ENCODE results near the gene DDX27.

DDX27 gene

DNA sequence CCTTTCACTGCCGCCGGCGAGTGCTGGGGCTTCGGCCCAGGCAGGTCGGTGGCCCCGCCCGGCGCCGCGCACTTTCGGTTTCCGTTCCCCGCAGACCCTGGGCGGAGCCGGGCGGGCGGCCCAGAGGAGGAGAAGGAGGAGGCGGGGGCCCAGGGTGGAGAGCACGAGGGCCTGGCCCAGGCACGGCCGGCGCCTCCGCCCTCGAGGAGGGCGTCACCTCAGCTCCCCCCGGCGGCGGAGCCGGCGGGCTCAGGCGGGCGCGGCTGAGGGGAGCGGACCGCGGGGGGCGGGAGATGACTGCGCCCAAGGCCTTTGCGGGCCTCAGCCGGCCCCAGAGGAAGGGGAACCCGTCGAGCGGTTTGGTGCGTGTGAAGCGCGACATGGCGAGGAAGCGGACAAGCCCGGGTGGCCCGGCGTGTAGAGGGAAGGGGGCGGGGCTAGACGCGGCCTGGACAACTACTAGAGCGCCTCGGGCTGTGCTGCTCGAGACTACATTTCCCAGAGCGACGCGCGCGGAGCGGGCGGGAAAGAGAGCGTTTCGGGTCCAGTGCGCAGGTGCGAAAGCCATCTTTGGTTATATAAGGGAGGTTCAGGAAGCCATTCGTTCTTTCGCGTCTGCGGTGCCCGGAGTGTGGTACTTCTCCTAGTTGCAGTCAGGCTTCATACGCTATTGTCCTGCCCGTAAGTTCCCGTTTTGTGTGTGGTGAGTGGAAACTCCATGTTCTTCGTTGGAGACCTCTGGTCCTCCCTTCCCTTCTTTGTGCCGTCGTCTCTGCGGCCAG, 59.0 kb downstream of the DDX27 start, which contains the start of gene ZNFX1:
ZNFX1 (minus strand) TSS at position 22 of the 782 bp plus-strand sequence. CDS start 2,218 bp downstream, outside the sequence.
- peak; percentile 95 to 98 for DNase-seq (ENCODE audit: low read depth in 2 of 2)

DNA sequence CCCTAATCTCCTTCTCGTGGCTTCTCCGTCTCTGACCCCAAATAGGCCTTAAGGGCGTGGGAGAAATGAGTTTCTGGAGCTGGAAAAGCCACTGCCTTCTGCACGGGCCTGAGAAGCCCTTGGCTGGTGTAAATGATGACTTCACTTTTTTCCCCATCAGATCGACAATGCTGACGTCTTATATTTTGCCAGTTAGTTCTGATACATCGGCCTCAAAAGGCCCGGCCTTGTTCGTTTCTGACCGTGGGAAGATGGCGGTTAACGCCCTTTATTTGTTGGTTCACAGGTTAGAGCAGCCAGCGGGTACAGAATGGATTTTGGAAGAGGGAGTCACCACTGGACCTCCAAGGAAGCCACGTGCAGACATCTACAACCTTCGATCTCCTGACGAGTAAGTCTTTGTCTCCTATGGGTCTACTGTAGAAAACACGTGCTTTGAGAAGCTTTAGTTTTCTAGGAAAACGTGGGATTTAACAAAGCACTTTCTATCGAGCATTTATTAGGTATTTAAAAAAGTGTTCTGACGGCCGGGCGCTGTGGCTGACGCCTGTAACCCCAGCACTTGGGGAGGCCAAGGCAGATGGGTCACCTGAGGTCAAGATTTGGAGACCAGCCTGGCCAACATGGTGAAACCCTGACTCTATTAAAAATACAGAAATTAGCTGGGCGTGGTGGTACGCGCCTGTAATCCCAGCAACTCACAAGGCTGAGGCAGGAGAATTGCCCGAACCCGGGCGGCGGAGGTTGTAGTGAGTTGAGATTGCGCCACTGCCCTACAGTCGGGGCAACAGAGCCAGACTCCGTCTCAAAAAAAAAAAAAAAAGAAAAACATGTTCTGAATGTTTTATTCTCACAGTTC, 59.8 kb downstream of the DDX27 start:
- DNase-seq (ENCODE audit: low read depth in 2 of 2) = no peak

DNA sequence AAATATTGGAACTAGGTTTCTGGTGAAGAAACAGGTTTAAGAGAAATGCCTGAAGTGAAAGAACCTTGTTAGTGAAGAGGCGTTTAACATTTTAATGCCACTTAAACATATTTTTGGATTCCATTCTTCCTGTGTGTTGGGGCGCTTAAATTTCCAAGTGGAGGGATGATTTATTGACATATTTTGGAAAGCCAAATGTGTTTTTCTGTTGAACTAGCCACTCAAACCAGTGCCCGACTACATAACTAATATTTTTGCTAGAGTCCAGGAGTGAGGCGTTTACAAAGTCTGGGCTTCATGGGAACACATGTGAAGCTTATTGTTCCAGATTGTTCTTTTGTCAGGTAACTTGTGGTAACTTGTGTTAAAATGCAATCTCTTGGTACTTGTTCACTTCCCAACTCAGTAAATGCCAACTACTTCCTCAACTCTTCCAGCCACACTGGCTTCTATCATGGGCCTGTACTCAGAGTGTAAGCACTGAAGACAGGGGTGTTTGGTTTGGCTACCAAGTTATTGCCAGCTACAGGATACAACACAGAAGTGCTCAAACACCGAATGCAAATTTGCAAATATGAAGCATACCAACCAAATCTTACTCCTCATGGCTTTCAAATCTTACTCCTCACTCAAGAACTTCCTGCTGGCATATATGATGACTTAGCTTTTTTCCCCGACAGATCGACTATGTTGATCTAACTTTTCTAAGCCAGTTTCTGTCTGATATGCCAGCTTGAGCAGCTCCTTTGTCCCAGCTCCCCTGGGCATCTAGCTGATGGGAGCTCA, 60.7 kb downstream of the DDX27 start:
- DNase-seq (ENCODE audit: low read depth in 2 of 2) = no peak

DNA sequence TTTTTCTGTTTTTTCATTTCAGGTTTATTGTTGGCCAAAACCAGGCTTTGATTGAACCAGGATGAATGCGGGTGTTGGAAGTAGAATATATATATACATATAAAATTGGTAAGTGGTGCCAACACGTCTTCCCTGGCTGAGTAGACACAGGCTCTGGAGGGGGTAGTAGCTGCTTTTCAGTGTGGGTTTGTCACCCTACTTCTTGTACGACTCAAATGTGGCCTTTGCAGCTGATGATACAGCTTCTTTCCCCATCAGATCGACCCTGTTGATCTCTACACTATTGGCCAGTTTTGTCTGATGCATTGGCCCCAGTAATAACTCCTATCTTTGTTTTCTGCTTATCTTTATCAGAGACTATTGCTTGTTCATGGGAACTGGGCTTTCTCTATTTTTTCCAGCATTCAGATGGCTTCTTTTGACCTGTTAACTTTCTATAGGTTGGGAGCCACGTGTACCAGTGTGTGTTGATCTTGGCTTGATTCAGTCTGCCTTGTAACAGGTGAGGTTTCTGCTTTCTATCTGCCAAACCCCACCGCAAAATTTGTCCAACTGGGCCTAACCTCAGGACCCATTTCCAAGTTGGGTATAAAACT, 61.3 kb downstream of the DDX27 start:
- no peak for DNase-seq (ENCODE audit: low read depth in 2 of 2)

DNA sequence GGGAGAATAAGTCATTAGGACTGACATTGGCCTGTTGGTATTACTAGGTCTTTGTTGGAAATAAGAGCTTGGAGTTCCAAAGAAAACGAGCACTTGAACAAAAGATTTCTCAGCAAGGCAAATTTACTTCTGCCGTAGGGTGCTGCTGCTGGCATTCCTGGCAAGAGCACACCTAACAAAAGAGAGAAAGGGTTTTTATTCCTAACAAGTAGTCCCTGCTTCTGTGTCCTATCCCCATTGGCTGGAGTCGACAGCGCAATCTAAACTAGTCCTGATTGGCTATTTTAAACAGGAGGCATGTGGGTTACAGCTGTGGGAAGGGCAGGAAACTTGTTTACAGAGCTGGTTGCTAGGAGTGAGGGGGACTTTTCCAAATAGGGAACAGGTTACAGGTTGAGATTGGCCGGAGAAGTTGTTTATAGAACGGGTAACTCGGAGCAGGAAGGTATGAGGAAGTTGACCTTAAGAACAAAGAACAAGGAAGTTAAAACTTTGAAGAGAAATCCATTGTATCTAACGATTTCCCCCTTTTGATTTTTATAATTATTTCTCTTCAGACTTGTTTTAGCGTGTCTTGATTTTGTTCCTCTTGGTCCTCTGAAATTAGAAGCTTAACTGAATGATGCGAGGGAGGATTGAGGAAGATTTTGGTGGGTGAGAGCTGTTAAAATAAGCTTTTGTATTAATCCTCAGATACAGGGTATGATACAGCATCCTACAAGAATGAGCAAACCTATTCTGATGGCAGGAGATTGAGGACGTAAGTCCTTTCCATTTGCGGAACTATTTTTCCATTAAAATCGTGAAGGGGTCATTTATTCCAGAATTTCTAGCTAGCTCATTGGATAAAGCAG, 62.1 kb downstream of the DDX27 start:
- no peak for DNase-seq (ENCODE audit: low read depth in 2 of 2)

DNA sequence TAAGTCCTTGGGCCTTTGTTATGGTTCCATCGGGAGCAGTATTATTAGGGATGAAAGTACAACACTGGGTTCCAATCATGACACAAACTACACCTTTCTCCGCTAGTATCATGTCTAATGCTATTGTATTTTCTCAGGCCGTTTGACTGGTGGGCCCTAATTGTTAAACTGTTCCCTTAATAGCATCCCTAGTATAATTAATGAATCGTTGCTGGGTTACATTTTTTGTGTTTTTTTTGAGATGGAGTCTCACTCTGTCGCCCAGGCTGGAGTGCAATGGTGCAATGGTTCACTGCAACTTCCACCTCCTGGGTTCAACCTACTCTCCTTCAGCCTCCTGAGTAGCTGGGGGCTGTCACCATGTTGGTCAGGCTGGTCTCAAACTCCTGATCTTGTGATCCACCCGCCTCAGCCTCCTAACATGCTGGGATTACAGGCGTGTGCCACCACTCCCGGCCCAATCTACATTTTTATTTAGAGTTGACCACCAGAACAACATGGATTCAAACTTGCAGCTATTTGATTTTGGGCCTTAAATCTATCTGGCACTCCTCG, 62.8 kb downstream of the DDX27 start:
- DNase-seq (ENCODE audit: low read depth in 2 of 2) = no peak

DNA sequence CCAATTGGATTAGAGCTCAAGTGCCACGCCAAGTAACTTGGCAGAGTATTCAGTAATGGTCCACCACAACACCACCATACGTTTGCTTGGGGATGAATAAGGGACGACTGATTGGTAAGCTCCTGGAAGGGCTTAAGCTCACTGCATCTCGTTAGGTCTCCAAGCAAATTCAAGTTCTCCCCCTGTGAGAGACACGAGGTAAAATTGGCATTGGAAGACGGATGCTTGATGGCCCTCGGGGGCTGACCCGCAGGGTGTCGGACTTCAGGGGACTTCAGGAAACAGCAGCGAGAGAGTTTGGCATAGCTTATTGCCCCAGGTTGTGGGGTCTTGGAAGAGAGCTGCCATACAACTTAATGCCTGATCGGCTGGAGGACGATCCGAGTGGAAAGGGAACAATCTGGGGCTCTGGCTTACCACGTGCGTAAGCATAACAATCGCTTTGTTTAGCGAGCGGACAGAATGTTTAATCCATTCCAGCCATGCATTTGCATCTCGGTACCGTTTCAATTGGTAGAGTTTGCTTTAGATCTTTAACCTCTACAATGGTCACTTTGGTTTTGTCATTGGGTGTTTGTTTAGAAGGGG, 63.5 kb downstream of the DDX27 start:
- no peak for DNase-seq (ENCODE audit: low read depth in 2 of 2)

DNA sequence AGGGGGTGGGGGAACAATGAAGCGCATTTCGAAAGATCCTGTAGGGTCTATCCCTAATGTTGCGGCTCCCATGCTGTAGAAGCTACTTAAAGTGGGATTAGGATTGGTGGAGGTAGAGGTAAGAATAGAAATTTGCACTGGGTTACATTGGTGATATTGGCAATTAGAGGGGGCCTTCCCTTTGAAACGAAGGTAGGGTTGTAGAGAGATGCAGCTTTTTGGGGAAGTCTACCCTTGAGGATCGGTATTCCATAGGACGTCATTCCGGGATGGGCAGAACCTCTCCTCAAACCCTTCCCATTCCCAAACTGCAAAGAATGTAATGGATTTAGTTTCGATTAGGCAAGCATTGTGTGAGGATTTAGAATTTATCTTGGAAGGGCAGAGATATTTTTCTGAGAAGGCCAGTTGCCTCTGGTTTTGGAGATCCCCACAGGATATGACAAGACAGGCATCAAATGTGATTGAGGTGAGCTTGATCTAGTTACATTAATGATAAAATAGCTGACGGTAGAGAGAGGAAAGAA, 64.0 kb downstream of the DDX27 start:
- DNase-seq (ENCODE audit: low read depth in 2 of 2) = no peak

DNA sequence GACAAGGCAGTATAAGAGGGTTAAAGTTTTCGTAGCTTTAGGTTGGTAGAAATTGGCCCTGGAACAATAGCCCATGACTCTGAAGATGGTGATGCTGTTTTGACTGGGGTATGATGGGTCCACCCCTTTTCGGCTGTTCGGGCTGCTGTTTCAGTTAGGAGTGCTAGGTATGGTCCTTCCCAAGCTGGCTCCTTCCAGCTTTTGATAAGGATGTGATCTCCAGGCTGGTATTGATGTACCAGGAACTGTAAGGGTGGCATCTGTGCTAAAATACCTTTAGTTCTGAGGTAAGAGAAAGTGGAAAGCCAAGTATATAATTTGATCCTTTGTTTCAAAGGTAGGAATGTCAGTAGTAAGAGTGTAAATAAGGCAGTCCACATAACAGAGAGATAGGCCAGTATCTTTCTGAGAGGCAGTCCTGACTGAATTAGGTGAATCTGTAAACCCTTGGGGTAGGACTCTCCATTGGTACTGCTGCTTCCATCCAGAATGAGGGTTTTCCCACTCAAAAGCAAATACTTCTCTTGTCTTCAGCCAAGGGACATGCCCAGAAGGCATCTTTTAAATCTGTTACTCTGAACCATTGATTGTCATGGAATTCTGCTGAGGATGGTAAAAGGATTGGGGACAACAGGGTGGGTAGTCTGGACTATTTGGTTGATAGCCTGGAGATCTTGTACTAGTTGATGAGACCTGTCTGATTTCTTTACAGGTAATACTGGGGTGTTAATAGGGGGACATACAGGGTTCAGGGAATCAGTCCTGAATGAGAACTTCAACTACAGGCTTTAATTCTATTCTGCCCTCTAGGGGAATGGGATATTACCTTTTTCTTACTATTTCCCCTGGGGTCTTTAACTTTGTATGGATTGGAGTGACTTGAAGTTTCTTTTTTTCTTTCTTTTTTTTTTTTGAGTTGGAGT, 64.7 kb downstream of the DDX27 start:
- DNase-seq (ENCODE audit: low read depth in 2 of 2) = no peak

DNA sequence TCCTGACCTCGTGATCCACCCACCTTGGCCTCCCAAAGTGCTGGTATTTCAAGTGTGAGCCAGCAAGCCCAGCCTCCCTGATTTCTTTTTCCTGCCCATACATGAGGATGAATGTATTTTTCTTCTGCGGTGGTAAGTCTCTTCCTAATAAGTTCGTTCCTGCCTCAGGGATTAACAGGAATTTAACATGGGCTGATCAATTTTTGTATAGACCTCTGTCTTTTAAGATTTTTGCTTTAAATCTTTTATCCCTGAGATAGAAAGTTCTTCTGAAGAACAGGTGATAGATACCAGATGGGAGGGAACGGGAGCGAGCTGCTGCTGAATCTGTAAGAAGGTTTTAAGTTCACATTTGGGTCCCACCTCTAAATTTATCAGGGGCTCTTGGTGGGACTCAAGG, 65.6 kb downstream of the DDX27 start:
- DNase-seq (ENCODE audit: low read depth in 2 of 2) = no peak

DNA sequence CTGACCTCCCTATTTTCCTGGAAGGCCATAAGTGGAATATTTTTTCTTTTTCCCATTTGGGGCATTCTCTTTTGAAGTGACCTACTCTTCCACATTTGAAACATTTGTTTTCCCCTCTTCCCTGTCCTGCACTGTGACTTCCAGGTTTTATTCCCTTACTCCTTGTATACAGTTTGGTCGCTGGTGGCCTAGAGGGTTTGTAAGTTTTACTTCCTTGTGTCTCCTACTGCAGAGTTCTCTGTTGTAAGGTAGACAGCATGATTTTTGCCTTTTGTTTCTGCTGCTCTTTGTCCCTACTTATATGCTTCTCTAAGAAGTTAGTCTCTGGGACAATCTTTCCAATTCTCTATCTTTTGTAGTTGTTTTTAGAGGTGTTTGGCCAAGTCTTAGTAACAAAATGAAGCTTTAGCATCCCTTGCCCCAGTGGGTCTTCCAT, 66.0 kb downstream of the DDX27 start:
- DNase-seq (ENCODE audit: low read depth in 2 of 2) = no peak

DNA sequence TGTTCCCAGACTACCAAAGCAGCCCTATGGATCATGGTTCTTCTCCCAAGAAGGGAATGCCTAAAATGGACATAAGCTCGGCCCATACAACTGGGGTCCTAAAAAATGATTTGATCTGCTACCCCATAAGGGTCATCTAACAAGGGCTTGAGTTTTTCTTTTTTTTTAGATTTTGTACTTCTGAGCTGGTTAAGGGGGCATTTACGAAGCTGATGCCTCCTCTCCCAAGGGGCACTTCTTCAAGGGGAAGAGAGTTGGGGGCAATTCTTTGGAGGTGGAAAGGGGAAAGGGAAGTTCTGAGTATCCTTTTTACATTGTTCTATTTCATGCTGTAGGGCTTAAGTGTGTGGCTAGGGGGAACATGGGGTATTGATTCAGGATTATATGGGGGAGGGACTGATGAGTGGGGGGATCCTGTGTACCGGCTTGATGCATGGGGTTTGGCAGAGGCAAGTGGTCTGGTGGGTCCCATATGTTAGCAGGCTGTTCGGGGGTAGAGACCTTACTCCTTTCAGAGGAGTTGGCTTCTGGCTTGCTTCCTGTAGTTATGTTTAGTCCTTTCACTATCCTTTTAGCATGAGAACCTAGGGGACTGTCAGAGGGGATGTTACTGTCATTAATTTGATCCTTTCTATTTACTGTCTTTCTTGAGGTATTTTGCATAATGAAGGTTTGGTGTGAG, 66.7 kb downstream of the DDX27 start:
- DNase-seq (ENCODE audit: low read depth in 2 of 2) = no peak

DNA sequence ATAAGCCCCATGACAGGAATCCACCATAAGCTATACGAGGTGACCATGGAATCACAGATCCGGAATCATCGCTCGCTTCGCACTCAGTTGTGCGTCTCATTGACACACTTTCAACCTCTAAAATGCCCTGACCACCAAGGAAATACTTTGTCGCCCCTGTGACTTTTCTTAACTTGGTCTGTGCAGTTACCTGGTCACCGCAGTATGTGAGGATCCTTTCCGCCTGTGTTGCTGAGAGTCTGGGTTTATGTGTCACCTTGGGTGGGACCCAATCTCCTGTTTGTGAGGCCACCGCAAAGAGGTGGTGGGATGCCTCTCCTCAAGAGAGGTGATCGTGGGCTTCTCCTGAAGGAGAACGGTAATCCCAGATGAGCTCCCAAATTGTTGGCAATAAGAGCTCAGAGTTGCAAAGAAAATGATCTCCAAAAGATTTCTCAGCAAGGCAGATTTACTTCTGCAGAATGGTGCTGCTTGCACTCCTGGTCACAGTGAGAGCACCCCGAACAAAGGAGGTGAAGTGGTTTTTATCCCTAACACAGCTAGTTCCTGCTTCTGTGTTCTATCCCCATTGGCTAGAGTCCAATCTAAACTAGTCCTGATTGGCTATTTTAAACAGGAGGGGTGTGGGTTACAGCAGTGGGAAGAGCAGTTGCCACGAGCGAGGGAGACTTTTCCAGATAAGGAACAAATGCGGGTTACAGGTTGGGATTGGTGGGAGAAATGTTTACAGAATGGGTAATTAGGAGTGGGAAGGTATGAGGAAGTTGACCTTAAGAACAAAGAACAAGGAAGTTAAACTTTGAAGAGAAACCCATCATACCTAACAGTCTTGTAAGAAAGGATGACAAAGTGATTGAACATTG, 67.7 kb downstream of the DDX27 start:
- DNase-seq (ENCODE audit: low read depth in 2 of 2) = no peak

DNA sequence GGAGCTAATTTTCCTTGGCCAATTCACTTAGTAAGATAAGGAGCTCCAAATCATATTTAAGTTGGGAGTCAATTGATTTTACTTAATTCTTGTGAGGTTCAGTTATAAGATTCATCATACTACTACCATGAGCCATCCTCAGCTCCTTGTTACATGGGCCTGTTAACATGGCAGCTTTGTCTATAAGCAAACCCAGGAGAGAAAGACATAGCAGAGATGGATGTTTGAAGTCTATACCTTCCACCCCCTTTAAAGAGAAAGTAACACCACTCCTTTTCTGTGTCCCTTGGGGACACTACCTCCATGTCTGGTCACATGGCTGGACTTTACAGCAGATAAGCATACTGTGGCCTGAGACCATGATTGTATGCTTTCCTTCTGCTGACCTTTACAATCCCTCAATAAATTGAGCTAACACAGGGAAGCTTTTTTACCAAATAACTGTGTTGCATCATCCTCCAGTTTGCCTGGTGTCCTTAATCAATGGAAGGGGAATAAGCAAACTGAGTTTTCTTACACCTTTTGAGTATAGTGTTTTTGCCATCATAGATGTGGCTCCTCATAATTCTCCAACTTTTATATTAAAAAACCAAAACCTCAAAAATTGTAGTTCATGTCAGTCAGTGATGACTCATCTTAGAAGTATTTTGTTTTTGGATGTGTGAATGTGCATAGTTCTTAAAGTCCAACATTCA, 68.5 kb downstream of the DDX27 start:
- no peak for DNase-seq (ENCODE audit: low read depth in 2 of 2)

DNA sequence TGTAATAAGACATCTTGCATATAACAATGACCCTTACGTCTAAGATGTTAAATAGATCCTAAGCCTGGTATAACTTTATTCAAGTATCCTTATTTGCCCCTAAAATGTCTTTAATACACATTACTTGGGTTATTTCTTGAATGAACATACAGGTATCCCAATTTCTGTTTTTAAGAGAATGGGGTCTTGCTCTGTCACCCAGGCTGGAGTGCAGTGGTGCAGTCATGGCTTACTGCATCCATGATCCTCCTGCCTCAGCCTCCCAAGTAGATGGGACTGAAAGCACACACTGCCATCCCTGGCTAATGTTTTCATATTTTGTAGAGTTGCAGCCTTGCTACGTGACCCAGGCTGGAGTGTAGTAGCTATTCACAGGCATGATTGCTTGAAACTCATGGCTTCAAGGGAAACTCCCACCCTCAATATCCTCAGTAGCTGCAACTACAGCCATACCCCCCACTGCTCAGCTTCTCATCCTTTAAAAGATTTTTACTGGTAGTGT, 69.1 kb downstream of the DDX27 start:
- DNase-seq (ENCODE audit: low read depth in 2 of 2) = no peak
